Heart right ventricle (tissue), 16 donors: ENCODE measurements around the gene MYEOV. TPM values are rescaled to one million over a fixed set of nuclear protein-coding genes. Genes with fewer than 3 reads are reported as not detected.

Source experiments
- ATAC-seq, 8 donors: fragments of 200-7000 bp; cut with Tn5 transposase; one replicate each; pipeline ENCODE4 v1.9.1; 2020; ENCODE audit warnings: mild to moderate bottlenecking in 8 of 8, moderate library complexity in 8 of 8, moderate number of reproducible peaks in 1 of 8
- DNase-seq, 2 donors: peaks; one replicate each; pipeline ENCODE4 v3.0.0-alpha.2; 2020
- H3K27ac ChIP-seq, 10 donors: fragments of 200-600 bp; sonication (generic) in 2 of 10; one replicate each; pipeline versions ENCODE4 v1.5.0 to v1.8.0; 2020 to 2022; ENCODE audit warnings: mild to moderate bottlenecking in 3 of 10
- H3K27me3 ChIP-seq, 7 donors: fragments of 200-600 bp; one replicate each; pipeline ENCODE4 v1.8.0; 2021 to 2022; ENCODE audit warnings: mild to moderate bottlenecking in 2 of 7
- H3K36me3 ChIP-seq, 9 donors: fragments of 200-600 bp; sonication (generic) in 1 of 9; one replicate each; pipeline versions ENCODE4 v1.5.0 to v1.8.0; 2020 to 2022; ENCODE audit warnings: mild to moderate bottlenecking in 2 of 9
- H3K4me1 ChIP-seq, 9 donors: fragments of 200-600 bp; sonication (generic) in 1 of 9; one replicate each; pipeline versions ENCODE4 v1.5.0 to v1.8.0; 2020 to 2022; ENCODE audit warnings: mild to moderate bottlenecking in 4 of 9
- H3K4me3 ChIP-seq, 10 donors: fragments of 200-600 bp; sonication (generic) in 2 of 10; one replicate each; pipeline versions ENCODE4 v1.5.0 to v1.8.0; 2020 to 2022; ENCODE audit warnings: mild to moderate bottlenecking in 7 of 10, moderate library complexity in 2 of 10
- H3K9me3 ChIP-seq, 11 donors: fragments of 200-600 bp in 10 of 11; sonication (generic) in 2 of 11; one replicate each; pipeline versions ENCODE4 v1.5.0 to v1.8.0; 2013 to 2022; ENCODE audit warnings: mild to moderate bottlenecking in 2 of 11, control low read depth in 1 of 11, moderate library complexity in 1 of 11
- CTCF ChIP-seq, 9 donors: fragments of 200-600 bp; sonication (generic) in 2 of 9; IDR thresholded peaks; one replicate each; pipeline versions ENCODE4 v1.5.0 to v1.8.0; 2021 to 2022; ENCODE audit warnings: antibody characterized with exemption in 9 of 9, mild to moderate bottlenecking in 5 of 9, moderate library complexity in 1 of 9
- WGBS, 2 donors: extraction: QIAGEN DNeasy Blood & Tissue Kit; methylation state at CpG; one replicate each; pipeline ENCODE4 v1.1.7; 2013; ENCODE audit warnings: inconsistent platforms in 1 of 2; 5-methylcytosine and 5-hydroxymethylcytosine counted together
- intact Hi-C, 10 donors: fragments of 100-400 bp; cut with DNase I; formaldehyde crosslinking; loops; one replicate each; pipeline versions ENCODE4 v1.11.1 to v1.14.2; 2022
- polyA plus RNA-seq, 2 donors: library from polyadenylated mRNA; stranded (reverse); fragments of 200-250 nt; gene quantifications; one replicate each; pipeline ENCODE4 v1.2.3, GENCODE V29; 2013
- total RNA-seq, 10 donors: library from RNA; stranded (reverse); fragmentation: NEBNext Ultra II Directional in 3 of 10; extraction: Animal tissue kit (Norgen Biotek cat#: 25700) in 3 of 10; gene quantifications; one replicate each; pipeline versions ENCODE4 v1.2.1 to v1.2.4, GENCODE V29; 2021 to 2023
- donor health status: Arrhythmogenic right ventricular cardiomyopathy.
- donor health status: ischemic (EF 13 %, LVEDD 7.1; RV severe dilation, severe dysfunction).
- donor health status: healthy with polysubstance abuse.
- donor health status: DM: no; HTN: yes; CAD: no.
- donor health status: DM: no; HTN: no; CAD: no.
- donor health status: ischemic (EF 25% LVEDD 6.9; RV normal size, moderate dysfunction).
- donor health status: ischemic (EF 25% LVEDD 5.7; RV mildly dilated, moderate dysfunction).
- donor health status: healthy.
- donor health status: DM: yes; HTN: yes; CAD: no.
- donor health status: Ischemic cardiomyopathy.
- donor health status: ischemic (EF 35%, LVEDD 5.7; RV mildly dilated, moderate dysfunction).
- donor health status: nonischemic (EF 11% LVEDD 7.7; RV severe dilation, severe dysfunction).
- donor health status: DM: yes; HTN: yes; CAD: no.
- donor health status: PGD.
- donor health status: ischemic (EF 29% LVEDD 5.4; RV normal size, mild dysfunction).
- donor health status: nonischemic (EF 23%, LVEDD 6.1; RV moderate dilation, normal function).

The MYEOV gene
- total and polyA plus RNA-seq, 12 donors, result 0.07 TPM; not detected in 11

GRCh38 chr11:69297787-69298266 lies 3.9 kb downstream of the MYEOV start:
- 52 to 75% methylated on average over 13 of the region's 13 CpGs for WGBS, 2 donors
- ATAC-seq, result peak in 5 of 8 donors; percentile 0 to 6 (median 2)

GRCh38 chr11:69298267-69299022 lies 4.5 kb downstream of the MYEOV start:
- Histone ChIP-seq H3K36me3 (no peaks in the 10 kb centered on the region), H3K27ac (peak overlapping the region; percentile 17 to 94 (median 83)), H3K27me3 (no peaks in the 10 kb centered on the region), H3K4me3 (peak overlapping the region in 6 of 10 donors; percentile 2 to 43 (median 30)), H3K4me1 (peaks cover 26 to 82% (median 55%) of the 10 kb centered on the region in 9 donors), H3K9me3 (peaks cover 0 to 5% (median 0%) of the 10 kb centered on the region in 11 donors)
- DNase-seq, result peak; percentile 78 to 84
- WGBS, 2 donors, result 36 to 64% methylated on average over 22 of the region's 22 CpGs
- no peak for TF ChIP-seq CTCF (IDR thresholded peaks at IDR 0.05)
- intact Hi-C loops, result loop anchor here in 8 of 10 donors (5.0 to 10.0 kb wide), 6 partner anchors 116 to 344 kb away; partner anchors contain the start of gene CCND1 (in 1 of the 8)
- ATAC-seq, result peak; percentile 62 to 76 (median 70)

More at GRCh38 chr11:69297787-69298266, 3.9 kb downstream of the MYEOV start:
- H3K27ac ChIP-seq, result peak overlapping the region; percentile 17 to 94 (median 83)
- intact Hi-C loops, result loop anchor here in 8 of 10 donors (1.0 to 10.0 kb wide), 10 partner anchors 117 to 345 kb away; partner anchors contain the start of gene CCND1 (in 2 of the 8)
- peak in 1 of 2 donors; percentile 36 for DNase-seq
- no peak for TF ChIP-seq CTCF (IDR thresholded peaks at IDR 0.05)
- peaks cover 0 to 5% (median 0%) of the 10 kb centered on the region in 11 donors for H3K9me3 ChIP-seq
- no peaks in the 10 kb centered on the region for H3K36me3 ChIP-seq
- peak overlapping the region in 6 of 10 donors; percentile 20 to 43 (median 30) for H3K4me3 ChIP-seq
- H3K4me1 ChIP-seq, result peaks cover 26 to 84% (median 58%) of the 10 kb centered on the region in 9 donors
- H3K27me3 ChIP-seq, result no peaks in the 10 kb centered on the region

GRCh38 chr11:69299023-69299461 lies 5.1 kb downstream of the MYEOV start:
- ATAC-seq (no peak), DNase-seq (no peak)
- peaks cover 0 to 5% (median 0%) of the 10 kb centered on the region in 11 donors for H3K9me3 ChIP-seq
- peak overlapping the region in 1 of 10 donors; percentile 43 for H3K4me3 ChIP-seq
- no peak for TF ChIP-seq CTCF (IDR thresholded peaks at IDR 0.05)
- peak overlapping the region in 9 of 10 donors; percentile 66 to 94 (median 83) for H3K27ac ChIP-seq
- WGBS, 2 donors, result 86 to 89% methylated on average over 11 of the region's 11 CpGs
- peaks cover 26 to 76% (median 55%) of the 10 kb centered on the region in 9 donors for H3K4me1 ChIP-seq
- no peaks in the 10 kb centered on the region for H3K27me3 ChIP-seq
- intact Hi-C loops, result loop anchor here in 8 of 10 donors (5.0 to 10.0 kb wide), 6 partner anchors 116 to 343 kb away; partner anchors contain the start of gene CCND1 (in 1 of the 8)
- H3K36me3 ChIP-seq, result no peaks in the 10 kb centered on the region

GRCh38 chr11:69299572-69299971 lies 5.6 kb downstream of the MYEOV start:
- no peak overlapping the region for H3K4me3 ChIP-seq
- intact Hi-C loops, result loop anchor here in 8 of 10 donors (5.0 to 10.0 kb wide), 6 partner anchors 115 to 343 kb away; partner anchors contain the start of gene CCND1 (in 1 of the 8)
- peak overlapping the region in 4 of 10 donors; percentile 16 to 94 (median 40) for H3K27ac ChIP-seq
- 88 to 92% methylated on average over 8 of the region's 8 CpGs for WGBS, 2 donors
- H3K36me3 ChIP-seq, result no peaks in the 10 kb centered on the region
- peaks cover 0 to 5% (median 0%) of the 10 kb centered on the region in 11 donors for H3K9me3 ChIP-seq
- no peak for ATAC-seq
- TF ChIP-seq CTCF (IDR thresholded peaks at IDR 0.05), result no peak
- no peak for DNase-seq
- no peaks in the 10 kb centered on the region for H3K27me3 ChIP-seq
- H3K4me1 ChIP-seq, result peaks cover 26 to 74% (median 55%) of the 10 kb centered on the region in 9 donors
